ENCODE data around the gene OR2D2.

GRCh38 chr11:6928916-6929315 lies 36.6 kb upstream of the OR2D2 start:
- TF ChIP-seq, protein P1, sequence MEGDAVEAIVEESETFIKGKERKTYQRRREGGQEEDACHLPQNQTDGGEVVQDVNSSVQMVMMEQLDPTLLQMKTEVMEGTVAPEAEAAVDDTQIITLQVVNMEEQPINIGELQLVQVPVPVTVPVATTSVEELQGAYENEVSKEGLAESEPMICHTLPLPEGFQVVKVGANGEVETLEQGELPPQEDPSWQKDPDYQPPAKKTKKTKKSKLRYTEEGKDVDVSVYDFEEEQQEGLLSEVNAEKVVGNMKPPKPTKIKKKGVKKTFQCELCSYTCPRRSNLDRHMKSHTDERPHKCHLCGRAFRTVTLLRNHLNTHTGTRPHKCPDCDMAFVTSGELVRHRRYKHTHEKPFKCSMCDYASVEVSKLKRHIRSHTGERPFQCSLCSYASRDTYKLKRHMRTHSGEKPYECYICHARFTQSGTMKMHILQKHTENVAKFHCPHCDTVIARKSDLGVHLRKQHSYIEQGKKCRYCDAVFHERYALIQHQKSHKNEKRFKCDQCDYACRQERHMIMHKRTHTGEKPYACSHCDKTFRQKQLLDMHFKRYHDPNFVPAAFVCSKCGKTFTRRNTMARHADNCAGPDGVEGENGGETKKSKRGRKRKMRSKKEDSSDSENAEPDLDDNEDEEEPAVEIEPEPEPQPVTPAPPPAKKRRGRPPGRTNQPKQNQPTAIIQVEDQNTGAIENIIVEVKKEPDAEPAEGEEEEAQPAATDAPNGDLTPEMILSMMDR (IDR thresholded peaks at IDR 0.05) = no peak
- no peak for TF ChIP-seq EZH2 (IDR thresholded peaks at IDR 0.05; ENCODE audit: borderline replicate concordance, insufficient read depth, low read depth, low read length, poor library complexity, severe bottlenecking)

All from B cell (primary cell).